LNCAP (cell line): Measurements from ENCODE around the gene NCKAP5.

Experiments
- TF ChIP-seq, protein P1 (sequence below): fragments of 450-650 bp; IDR thresholded peaks from 2 replicates; pipeline ENCODE4 v1.5.1; 2017; ENCODE audit warnings: mild to moderate bottlenecking

The NCKAP5 gene

DNA sequence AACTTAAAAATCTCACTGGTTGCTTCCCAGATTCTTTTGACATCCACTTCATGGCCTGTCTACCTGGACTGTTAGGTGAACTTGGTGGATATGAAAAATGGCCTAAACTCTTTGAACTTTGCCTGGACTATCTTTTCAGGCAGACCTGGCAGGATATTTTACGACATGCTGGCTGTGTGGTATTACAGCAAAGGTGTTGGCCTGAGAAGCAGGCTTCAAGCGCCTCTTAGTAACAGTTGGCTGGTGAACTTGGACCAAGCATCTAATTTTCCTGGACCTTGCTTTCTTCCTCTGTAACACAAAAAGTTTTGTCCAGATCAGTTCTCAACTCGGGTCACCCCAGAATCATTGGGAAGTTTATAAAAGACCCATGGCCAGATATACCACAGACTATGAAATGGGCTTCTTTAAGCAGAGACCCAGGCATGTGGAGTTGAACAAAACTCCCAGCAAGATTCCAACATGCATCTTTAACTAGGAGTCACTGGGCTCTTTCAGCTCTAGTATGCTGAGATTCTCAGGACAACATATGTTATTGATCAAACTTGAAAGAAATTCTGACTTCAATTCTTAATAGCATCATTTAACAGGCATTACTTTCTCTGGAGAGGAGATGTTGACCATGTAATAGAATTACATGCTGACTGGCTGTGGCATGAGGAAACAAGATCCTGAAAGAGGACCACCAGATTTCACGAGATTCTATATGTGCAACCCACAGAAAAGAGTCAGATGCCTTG, 902.7 kb downstream of the NCKAP5 start:
- TF ChIP-seq, protein P1, sequence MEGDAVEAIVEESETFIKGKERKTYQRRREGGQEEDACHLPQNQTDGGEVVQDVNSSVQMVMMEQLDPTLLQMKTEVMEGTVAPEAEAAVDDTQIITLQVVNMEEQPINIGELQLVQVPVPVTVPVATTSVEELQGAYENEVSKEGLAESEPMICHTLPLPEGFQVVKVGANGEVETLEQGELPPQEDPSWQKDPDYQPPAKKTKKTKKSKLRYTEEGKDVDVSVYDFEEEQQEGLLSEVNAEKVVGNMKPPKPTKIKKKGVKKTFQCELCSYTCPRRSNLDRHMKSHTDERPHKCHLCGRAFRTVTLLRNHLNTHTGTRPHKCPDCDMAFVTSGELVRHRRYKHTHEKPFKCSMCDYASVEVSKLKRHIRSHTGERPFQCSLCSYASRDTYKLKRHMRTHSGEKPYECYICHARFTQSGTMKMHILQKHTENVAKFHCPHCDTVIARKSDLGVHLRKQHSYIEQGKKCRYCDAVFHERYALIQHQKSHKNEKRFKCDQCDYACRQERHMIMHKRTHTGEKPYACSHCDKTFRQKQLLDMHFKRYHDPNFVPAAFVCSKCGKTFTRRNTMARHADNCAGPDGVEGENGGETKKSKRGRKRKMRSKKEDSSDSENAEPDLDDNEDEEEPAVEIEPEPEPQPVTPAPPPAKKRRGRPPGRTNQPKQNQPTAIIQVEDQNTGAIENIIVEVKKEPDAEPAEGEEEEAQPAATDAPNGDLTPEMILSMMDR: no peak

- TF ChIP-seq, protein P1: no peak
Observed at GRCh38 chr2:132664096-132664495, 904.2 kb downstream of the NCKAP5 start.

DNA sequence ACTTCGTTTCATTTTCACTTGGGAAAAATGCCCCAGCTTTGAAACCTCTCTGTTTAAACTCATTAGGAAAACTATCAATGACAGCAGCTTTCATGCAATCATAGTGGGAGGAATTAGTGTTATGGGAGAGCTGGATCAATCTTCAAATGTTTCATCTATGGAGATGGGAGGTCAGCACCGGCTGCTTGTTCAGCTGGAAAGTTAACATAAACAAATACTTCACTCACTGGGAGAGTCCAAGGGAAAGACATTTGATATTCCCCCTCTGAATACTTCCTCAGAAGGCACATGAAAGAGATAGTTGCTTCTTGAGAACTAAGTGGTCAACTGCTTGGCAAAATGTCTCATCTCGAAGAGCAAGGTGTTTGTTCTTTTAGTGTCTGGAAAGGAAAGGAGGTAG, 905.5 kb downstream of the NCKAP5 start:
- TF ChIP-seq, protein P1: no peak

DNA sequence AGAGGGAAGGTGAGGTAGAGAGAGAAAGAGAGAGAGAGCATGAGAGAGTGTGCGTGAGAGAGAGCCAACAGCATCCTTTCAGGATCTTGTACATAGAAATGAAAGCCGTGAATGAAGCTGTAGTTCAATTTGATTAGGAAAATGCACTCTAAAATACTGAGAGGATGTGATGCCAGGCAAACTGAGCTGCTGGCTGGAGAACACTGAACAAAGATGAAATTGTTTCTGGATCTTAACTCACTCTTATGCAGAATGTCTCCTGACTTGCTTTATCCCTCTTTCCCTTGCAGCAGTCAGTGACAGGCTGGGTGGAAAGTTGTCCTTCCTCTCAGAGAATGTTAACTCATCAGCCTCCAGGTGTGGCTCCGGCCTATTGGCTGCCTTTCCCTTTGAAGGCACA, 908.9 kb downstream of the NCKAP5 start:
- TF ChIP-seq, protein P1: no peak

DNA sequence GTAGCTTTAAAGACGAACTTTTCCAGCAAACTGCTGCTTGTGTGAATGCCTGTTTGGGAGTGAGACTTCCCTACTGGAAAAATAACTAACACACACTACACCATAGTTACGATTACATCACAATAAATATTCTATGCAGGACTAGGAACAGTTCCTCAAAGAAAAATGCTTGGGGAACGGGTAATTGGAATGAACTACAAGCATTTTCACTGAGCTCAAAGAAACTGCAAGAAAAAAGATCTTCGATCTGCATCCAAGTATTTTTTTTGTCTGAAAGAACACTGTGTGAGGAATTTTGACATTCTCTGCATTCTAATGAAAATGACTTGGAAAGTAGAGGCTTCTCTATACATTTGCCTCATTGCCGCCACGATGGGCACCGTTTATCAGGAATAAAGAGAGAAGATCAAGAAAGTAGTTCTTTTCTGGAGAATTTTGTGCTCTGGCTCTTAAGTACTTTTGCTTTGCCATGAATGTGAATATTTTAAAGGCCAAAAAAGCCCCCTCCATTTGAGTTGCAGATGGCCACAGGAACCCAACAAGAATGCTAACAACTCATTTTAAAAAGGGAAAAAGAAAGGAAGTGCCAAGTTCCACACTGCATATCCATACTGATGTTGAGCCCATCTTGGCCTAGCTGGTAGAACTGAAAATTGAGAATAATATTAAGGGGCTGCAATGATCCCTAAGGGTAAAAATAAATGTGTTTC, 911.8 kb downstream of the NCKAP5 start:
- TF ChIP-seq, protein P1: no peak

DNA sequence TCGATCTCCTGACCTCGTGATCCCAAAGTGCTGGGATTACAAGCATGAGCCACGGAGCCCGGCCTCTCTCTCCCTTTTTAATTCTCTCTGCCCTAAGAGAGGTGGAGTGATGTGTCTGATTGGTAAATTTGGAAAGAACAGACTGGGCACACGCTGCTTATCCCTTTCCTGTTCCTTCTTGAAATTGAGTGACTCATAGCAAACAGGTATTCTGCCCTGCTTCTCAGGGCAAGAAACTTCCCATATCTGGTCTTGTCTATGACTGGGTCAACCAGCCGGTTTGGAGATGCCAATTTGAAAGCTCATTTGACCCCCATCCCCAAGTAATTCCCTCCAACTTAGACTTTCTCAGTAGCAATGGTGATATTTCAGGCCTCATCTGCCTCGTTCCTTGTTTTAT, 913.3 kb downstream of the NCKAP5 start:
- TF ChIP-seq, protein P1: no peak

DNA sequence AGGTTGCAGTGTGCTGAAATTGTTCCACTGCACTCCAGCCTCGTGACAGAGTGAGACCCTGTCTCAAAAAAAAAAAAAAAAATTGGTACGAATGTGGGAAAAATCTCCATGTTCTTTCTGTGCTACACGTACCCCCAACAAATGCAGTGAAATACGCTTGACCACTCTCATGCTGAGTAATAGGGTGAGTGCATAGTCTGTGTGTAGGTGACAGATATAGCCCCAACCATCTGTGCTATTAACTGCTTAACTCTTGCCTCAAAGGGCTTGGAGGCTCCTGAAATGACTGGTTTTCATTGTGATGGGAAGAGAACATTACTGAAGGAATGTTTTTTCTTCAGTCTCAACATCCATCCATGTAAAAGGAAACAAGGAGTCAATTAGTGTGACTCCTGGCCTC, 913.9 kb downstream of the NCKAP5 start:
- TF ChIP-seq, protein P1: no peak
